Erythroblast (primary cell): Measurements from ENCODE around the gene PSMA5.
"Not testable (repeated sequence)": the region's sequence is repeated elsewhere in the genome, so short reads cannot be mapped to it uniquely, and the experiment has no call there.

Source experiments
- DNase-seq, 2 experiments: peaks; one replicate each; lab custom pipeline; 2025; lab: John Stamatoyannopoulos, UW
- GATA1 ChIP-seq: IDR thresholded peaks from 2 replicates; pipeline ENCODE4 v1.6.1; 2011; ENCODE audit warnings: low read depth, mild to moderate bottlenecking, control low read depth, low read length, moderate library complexity
- POLR2A ChIP-seq: IDR thresholded peaks from 2 replicates; pipeline ENCODE4 v1.6.1; 2011; ENCODE audit warnings: mild to moderate bottlenecking, low read length

Gene PSMA5

DNA sequence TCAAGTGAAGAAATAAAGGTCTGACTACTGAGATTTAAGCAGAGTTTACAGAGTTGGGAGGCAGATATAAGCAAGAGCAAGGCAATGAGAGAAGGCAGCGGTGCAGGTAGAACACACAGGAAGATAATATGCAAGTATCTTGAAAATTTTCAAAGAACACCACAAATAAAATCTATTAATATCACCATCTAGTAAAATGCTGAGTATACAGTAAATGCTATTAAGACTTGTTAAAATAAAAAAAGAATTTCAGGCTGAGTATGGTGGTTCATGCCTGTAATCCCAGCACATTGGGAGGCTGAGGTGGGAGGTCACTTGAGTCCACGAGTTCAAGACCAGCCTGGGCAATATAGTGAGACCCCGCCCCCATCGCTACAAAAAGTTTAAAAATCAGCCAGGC lies 48.5 kb downstream of the PSMA5 start:
- no peak for TF ChIP-seq POLR2A
- DNase-seq = no peak

- DNase-seq = not testable (repeated sequence)
Measured at GRCh38 chr1:109373696-109374095, 52.6 kb downstream of the PSMA5 start.

GRCh38 chr1:109373126-109373525 lies 53.1 kb downstream of the PSMA5 start:
- DNase-seq = no peak
- TF ChIP-seq GATA1 (no peak), POLR2A (no peak)

DNA sequence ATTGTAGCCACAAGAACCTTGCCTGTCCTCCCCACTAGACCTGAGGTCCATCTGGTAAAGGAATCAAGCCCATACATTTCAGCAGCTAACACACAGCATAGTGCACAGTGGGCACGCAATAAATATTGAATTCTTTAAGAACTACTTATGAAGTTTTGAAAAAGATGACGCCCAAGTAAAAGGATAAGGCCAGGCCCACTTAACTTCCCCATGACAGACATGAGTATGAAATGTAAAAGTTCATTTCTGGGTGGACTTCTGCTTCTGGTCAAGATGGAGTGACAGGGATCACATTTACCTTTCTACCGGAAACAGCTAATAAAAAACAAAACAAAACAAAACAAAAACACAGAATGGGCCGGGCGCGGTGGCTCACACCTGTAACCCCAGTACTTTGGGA lies 54.0 kb downstream of the PSMA5 start:
- TF ChIP-seq POLR2A (no peak), GATA1 (no peak)
- no peak for DNase-seq

- no peak for DNase-seq
- TF ChIP-seq GATA1 = no peak
- no peak for TF ChIP-seq POLR2A
Measured at GRCh38 chr1:109371341-109371739, 54.9 kb downstream of the PSMA5 start.

GRCh38 chr1:109370712-109371340 lies 55.4 kb downstream of the PSMA5 start:
- no peak for DNase-seq
- no peak for TF ChIP-seq GATA1
- no peak for TF ChIP-seq POLR2A

GRCh38 chr1:109369167-109369746 lies 57.0 kb downstream of the PSMA5 start:
- DNase-seq = no peak
- TF ChIP-seq POLR2A = no peak
- no peak for TF ChIP-seq GATA1

DNA sequence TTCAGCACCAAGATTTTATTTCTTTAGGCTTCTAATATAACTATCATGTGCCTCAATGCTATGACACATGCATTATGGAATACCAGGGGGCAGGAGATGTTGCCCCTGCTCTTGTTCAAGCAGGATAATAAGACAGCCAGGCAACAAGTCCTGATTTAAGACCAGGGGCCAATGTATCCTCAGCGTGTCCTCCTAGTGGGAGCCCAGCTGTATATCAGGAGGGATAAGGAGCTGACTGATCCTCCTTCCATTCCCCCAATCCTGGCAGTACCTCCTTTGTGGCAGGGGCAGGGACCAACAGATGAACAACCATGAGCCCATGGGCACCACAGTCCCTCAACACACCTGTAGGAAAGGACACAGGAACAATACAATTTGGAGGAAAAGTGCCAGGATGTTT lies 57.8 kb downstream of the PSMA5 start:
- no peak for DNase-seq
- TF ChIP-seq GATA1 = no peak
- TF ChIP-seq POLR2A = no peak

DNA sequence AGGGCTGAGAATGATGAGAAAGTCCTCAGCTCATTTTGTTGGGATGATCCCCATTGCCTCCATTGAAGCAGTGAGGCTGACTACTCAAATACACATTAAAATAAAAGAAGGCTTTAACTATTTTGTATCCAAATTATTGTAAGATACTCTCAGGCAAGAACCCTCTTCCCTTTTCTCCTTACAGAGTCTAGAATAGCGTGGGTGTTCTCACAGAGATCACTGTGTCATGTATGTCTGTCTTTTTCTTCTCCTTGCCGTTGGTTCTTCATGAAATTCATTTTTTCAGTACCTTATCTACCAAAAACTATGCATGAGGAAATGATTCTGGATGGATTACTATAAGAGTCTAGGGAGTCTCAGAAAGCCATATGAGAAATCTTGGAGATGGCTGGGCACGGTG lies 58.6 kb downstream of the PSMA5 start:
- DNase-seq = no peak
- TF ChIP-seq POLR2A = no peak
- no peak for TF ChIP-seq GATA1

- no peak for TF ChIP-seq GATA1
- TF ChIP-seq POLR2A = no peak
Measured at GRCh38 chr1:109365642-109366204, 60.5 kb downstream of the PSMA5 start.

DNA sequence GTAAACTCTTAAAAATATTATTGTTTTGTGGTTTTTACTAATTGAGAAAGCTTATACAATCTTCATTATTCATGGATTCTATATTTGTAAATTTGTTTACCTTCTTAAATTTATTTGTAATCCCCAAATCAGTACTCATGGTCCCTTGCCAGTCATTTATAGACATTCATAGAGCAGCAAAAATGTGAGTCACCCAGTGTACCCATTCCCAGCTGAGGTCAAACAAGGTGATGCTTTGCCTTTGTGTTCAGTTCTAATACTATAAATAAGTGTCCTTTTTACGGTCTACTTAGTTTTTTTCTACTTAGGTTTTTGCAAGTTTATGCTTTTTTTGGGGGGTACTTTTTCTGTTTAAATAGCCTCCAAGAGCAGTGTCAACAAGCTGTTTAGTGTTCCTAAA lies 64.6 kb downstream of the PSMA5 start:
- TF ChIP-seq POLR2A (no peak), GATA1 (no peak)
- DNase-seq = no peak

More at GRCh38 chr1:109365642-109366204, 60.5 kb downstream of the PSMA5 start:
- DNase-seq = no peak

GRCh38 chr1:109361069-109361468 lies 65.2 kb downstream of the PSMA5 start:
- TF ChIP-seq POLR2A (no peak), GATA1 (no peak)
- no peak for DNase-seq

DNA sequence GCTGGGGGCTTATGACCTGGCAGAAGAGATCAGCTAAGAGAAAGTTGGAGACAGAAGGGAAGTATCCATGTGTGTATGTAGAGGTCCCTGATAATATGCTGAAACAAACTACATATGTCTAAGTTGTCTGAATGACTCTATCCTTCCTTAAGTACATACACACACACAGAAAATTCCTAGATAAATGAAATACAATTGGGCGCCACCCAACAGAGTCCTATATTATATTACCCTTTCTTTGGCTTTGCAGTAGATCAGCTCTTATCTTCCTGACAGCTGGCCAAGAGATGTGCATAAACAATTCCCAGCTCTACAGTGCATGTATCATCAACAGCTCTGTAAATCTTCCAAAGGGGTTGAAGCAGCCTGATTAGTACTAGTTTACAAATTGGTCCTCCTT lies 68.6 kb downstream of the PSMA5 start:
- TF ChIP-seq POLR2A (no peak), GATA1 (no peak)
- DNase-seq = no peak

DNA sequence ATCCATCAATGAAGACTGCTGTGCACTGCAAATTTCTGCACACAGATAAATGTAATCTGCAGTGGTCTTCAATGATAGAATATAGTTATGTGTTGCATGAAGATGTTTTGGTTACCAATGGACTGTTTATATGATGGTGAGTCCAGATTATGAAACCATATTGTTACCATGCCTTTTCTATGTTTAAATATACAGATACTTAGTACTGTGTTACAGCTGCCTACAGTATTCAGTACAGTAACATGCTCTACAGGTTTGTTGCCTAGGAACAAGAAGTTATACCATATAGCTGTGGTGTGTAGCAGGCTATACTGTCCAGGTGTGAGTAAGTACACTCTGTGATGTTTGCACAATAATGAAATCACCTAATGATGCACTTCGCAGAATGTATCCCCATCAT lies 69.3 kb downstream of the PSMA5 start:
- no peak for DNase-seq
- TF ChIP-seq POLR2A (no peak), GATA1 (no peak)

GRCh38 chr1:109356505-109356904 lies 69.7 kb downstream of the PSMA5 start:
- DNase-seq = no peak
- TF ChIP-seq GATA1 = no peak
- no peak for TF ChIP-seq POLR2A
